HG03354 (cell line): ENCODE measurements around the gene ZNF263.

Experiments used
- ATAC-seq: cut with Tn5 transposase; IDR thresholded peaks from one replicate; pipeline ENCODE4 v1.9.1; 2021; ENCODE audit warnings: mild to moderate bottlenecking; ENCODE audit not compliant: unreplicated experiment, poor library complexity, severe bottlenecking

The ZNF263 gene

DNA sequence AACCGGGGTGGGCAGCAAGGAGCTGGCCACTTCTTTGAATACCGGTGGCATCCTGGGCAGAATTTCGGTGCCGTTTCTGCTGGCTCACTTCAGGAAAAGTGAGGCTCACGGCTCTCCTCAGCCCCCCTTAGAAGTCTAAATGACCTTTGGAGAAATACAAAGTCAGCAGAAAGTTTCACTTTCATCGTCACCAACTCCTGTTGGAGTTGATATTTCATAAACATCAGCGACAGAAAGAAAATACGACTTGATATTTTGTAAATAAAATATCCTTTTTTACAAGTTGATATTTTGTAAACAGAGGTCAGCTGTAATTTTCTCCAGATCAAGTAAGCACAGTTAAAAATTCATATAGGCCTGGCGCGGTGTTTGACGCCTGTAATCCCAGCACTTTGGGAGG lies 22.8 kb downstream of the ZNF263 start:
- no peak for ATAC-seq

DNA sequence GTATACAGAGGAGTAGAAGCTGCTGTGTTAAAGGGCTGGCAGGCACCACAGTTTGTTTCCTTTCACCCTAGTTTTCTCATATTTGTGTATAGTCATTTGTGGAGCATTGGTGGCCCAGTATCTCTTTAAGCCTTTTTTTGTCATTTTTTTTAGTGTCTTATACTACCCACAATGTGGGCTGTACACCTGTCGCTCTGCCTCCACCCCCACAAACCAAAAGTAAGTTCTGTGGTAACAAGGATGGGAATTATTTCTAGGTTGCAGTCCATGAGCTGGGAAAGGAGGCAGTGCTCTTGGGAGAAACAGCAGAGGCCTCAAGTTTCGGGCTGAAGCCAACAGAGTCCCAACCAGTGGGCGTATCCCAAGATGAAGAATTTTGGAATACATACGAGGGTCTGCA lies 28.2 kb downstream of the ZNF263 start:
- ATAC-seq = no peak

DNA sequence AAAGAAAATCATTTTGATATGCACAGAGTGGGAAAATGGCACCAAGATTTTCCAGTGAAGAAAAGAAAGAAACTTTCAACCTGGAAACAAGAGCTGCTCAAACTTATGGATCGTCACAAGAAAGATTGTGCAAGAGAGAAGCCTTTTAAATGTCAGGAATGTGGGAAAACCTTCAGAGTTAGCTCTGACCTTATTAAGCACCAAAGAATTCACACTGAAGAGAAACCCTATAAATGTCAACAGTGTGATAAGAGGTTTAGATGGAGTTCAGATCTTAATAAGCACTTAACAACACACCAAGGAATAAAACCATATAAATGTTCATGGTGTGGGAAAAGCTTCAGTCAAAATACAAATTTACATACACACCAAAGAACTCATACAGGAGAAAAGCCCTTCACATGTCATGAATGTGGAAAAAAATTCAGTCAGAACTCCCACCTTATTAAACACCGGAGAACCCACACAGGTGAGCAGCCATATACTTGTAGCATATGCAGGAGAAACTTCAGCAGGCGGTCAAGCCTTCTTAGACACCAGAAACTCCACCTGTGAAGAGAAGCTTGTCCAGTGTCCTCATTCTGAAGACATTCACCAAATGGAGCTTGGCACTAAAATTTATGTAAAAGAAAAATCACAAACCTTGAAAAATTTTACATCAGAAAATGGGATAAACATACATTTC lies 34.2 kb downstream of the ZNF263 start:
- no peak for ATAC-seq

DNA sequence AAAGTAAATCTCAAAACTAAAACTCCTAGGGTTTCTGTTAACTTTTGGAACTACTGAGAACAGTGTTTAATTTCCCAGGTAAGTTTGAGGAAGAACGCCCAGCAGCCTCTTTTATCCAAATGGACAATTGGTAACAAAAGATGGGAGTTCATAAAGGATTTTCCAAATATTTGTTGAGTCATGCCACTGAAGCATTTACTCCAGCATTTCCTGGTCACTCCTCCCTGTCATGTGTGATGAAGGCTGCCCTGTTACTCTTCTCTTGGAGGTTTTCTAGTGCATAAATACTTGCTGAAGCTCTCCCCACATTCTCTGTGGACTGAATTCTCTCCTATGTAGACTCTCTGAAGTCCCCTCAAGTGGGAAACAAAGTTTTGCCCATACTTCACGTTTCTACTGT lies 38.5 kb downstream of the ZNF263 start:
- ATAC-seq = no peak

DNA sequence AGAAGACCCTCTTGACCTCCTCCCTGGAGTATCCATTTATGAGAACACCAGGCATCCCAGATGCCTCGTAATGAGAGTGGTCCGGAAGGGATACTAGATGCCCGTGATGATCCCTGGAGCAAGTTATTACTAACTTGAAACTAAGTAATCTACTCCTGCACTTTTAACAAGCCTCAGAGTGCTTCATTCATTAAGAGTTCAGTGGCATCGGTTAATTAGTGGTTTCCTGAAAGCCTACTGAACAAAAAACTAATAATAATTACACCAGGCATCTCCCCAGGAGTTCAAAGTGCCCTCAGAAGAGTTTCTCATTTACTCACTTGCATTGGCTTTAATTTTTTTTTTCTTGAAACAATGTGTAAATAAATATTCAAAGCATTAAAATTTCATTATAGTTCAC lies 44.2 kb downstream of the ZNF263 start:
- ATAC-seq = no peak

DNA sequence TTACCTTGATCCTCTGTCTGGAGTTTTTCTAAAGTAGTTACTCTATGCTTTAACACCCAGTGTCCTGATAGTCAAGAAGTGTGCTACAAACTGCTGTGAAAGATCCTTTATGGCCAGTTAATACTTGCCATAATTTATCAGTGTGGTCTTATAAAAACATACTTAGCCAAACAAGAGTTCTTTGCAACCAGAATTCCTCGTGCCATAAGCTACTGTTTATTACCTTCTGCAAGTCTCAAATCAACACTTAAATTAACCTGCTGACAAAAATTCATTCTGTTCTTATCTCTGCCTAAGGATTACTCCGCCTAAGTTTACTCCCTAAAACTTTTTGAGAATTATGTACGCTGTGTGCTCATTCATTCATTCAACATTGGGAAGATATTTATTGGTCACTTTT lies 44.8 kb downstream of the ZNF263 start:
- no peak for ATAC-seq

DNA sequence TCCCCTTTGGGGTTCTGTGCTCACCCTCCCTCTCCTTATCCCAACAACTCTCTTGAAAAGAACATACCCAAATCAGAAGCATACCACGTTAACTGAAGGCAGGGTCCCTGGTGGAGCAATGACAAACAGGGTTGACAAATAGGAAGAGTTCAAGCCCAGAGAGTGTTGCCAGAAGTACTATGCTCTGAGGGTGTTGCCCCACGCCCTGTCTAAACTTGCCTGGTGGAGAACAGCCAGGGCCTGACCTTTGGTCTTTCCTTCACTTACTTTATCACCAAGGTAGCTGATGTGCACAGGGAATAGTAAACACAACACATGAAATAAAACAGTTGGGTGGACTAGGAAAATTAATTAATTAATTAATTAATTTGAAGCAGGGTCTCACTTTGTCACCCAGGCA lies 45.4 kb downstream of the ZNF263 start:
- no peak for ATAC-seq
